Prostate gland (tissue), 2 donors: ENCODE results near the gene LIPN. TPM values are rescaled to one million over a fixed set of nuclear protein-coding genes. Genes with fewer than 3 reads are reported as not detected.

Experiments used
- DNase-seq: peaks from one replicate; pipeline ENCODE4 v3.0.0-alpha.2; 2019; ENCODE audit warnings: low spot score
- H3K27ac ChIP-seq, 2 donors: fragments of 200-600 bp; sonication (generic); 2 replicates each; pipeline ENCODE4 v1.5.1; 2017 to 2019
- H3K27me3 ChIP-seq: fragments of 200-600 bp; sonication (generic); replicated peaks from 2 replicates; pipeline ENCODE4 v1.5.1; 2019; ENCODE audit not compliant: insufficient read depth
- H3K36me3 ChIP-seq, 2 donors: fragments of 200-600 bp; sonication (generic); 1 replicate in 1 of 2; 2 replicates in 1 of 2; pipeline versions ENCODE4 v1.5.1 to v1.8.1; 2017 to 2019
- H3K4me1 ChIP-seq: fragments of 200-600 bp; sonication (generic); replicated peaks from 2 replicates; pipeline ENCODE4 v1.5.1; 2019
- H3K4me3 ChIP-seq, 2 donors: fragments of 200-600 bp; sonication (generic); 2 replicates each; pipeline ENCODE4 v1.5.1; 2017 to 2019
- H3K9me3 ChIP-seq: fragments of 200-600 bp; sonication (generic); 2 replicates; pipeline ENCODE4 v1.5.1; 2017
- CTCF ChIP-seq, 4 experiments: fragments of 200-600 bp in 2 of 4; fragments of 450-650 bp in 2 of 4; sonication (generic) in 2 of 4; IDR thresholded peaks; 1 replicate in 3 of 4; 2 replicates in 1 of 4; pipeline ENCODE4 v1.5.1; 2016 to 2019; ENCODE audit warnings: antibody characterized with exemption in 4 of 4, mild to moderate bottlenecking in 2 of 4, moderate library complexity in 2 of 4
- POLR2A ChIP-seq: fragments of 450-650 bp; IDR thresholded peaks from one replicate; pipeline ENCODE4 v1.6.1; 2016; ENCODE audit warnings: antibody characterized with exemption, mild to moderate bottlenecking
- POLR2AphosphoS5 ChIP-seq: sonication (generic); formaldehyde crosslinking; IDR thresholded peaks from one replicate; pipeline ENCODE4 v1.6.1; 2017; ENCODE audit warnings: antibody characterized with exemption
- WGBS: methylation state at CpG from one replicate; pipeline ENCODE4 v1.1.5; 2018; 5-methylcytosine and 5-hydroxymethylcytosine counted together
- intact Hi-C: fragments of 100-400 bp; cut with DNase I; formaldehyde crosslinking; loops from one replicate; pipeline ENCODE4 v1.14.2; 2022
- total RNA-seq, 2 donors: library from RNA; depleted of rRNA; stranded (reverse); fragments of >200 nt; gene quantifications; one replicate each; pipeline ENCODE4 v1.1.0, GENCODE V29; 2016

Gene LIPN
- total RNA-seq, 2 donors from 2014 or later, result not detected

- intact Hi-C loops, result no loop called here
- Histone ChIP-seq H3K9me3 (no peaks in the 10 kb centered on the region), H3K27ac (no peak overlapping the region), H3K4me3 (no peak overlapping the region), H3K27me3 (no peaks in the 10 kb centered on the region), H3K4me1 (no peaks in the 10 kb centered on the region), H3K36me3 (no peaks in the 10 kb centered on the region)
- DNase-seq, result no peak
- TF ChIP-seq POLR2AphosphoS5 (no peak), POLR2A (no peak)
- WGBS, result 85% methylated on average over 5 of the region's 5 CpGs
Measured at GRCh38 chr10:88787463-88787862, 27.6 kb downstream of the LIPN start.

- Histone ChIP-seq H3K27me3 (no peaks in the 10 kb centered on the region), H3K4me3 (no peak overlapping the region), H3K4me1 (no peaks in the 10 kb centered on the region), H3K27ac (no peak overlapping the region), H3K36me3 (no peaks in the 10 kb centered on the region), H3K9me3 (no peaks in the 10 kb centered on the region)
- intact Hi-C loops, result no loop called here
- DNase-seq, result no peak
- TF ChIP-seq POLR2AphosphoS5 (no peak), CTCF (IDR thresholded peaks at IDR 0.05) (no peak), POLR2A (no peak)
Measured at GRCh38 chr10:88788924-88789323, 29.1 kb downstream of the LIPN start.

DNA sequence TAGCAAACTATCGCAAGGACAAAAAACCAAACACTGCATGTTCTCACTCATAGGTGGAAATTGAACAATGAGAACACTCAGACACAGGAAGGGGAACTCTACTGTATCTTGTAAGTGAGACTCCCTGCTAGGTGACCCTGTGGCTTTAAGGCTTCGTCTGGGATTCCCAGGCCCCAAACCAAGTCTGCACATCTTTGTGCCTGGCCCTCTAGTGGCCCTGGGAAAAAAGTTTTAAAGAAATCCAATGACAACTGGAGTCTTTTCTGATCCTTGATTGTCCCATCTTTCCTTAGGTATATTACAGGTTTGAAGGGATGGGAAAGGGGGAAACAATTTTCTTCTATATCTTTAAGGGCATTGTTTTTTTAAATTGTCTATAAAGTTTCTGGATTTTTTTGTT, 32.1 kb downstream of the LIPN start:
- Histone ChIP-seq H3K27me3 (no peaks in the 10 kb centered on the region), H3K9me3 (no peaks in the 10 kb centered on the region), H3K4me1 (no peaks in the 10 kb centered on the region), H3K36me3 (no peaks in the 10 kb centered on the region), H3K27ac (no peak overlapping the region), H3K4me3 (no peak overlapping the region)
- 56% methylated on average over 2 of the region's 2 CpGs for WGBS
- no peak for DNase-seq
- TF ChIP-seq POLR2AphosphoS5, result no peak
- TF ChIP-seq CTCF (IDR thresholded peaks at IDR 0.05), result peak in 1 of 4 experiments; percentile 17
- TF ChIP-seq POLR2A, result no peak
- intact Hi-C loops, result no loop called here

- Histone ChIP-seq H3K4me1 (no peaks in the 10 kb centered on the region), H3K27ac (no peak overlapping the region), H3K36me3 (no peaks in the 10 kb centered on the region), H3K4me3 (no peak overlapping the region), H3K9me3 (no peaks in the 10 kb centered on the region), H3K27me3 (no peaks in the 10 kb centered on the region)
- TF ChIP-seq CTCF (IDR thresholded peaks at IDR 0.05), result no peak
- no peak for TF ChIP-seq POLR2AphosphoS5
- TF ChIP-seq POLR2A, result no peak
- intact Hi-C loops, result no loop called here
- 84% methylated on average over 4 of the region's 4 CpGs for WGBS
- DNase-seq, result no peak
Measured at GRCh38 chr10:88792661-88793060, 32.8 kb downstream of the LIPN start.

GRCh38 chr10:88793712-88794299, 34.0 kb downstream of the LIPN start:
- Histone ChIP-seq H3K27me3 (no peaks in the 10 kb centered on the region), H3K36me3 (no peaks in the 10 kb centered on the region), H3K4me1 (no peaks in the 10 kb centered on the region), H3K27ac (no peak overlapping the region), H3K9me3 (no peaks in the 10 kb centered on the region), H3K4me3 (no peak overlapping the region)
- TF ChIP-seq POLR2A, result no peak
- TF ChIP-seq CTCF (IDR thresholded peaks at IDR 0.05), result no peak
- no peak for TF ChIP-seq POLR2AphosphoS5
- intact Hi-C loops, result no loop called here
- WGBS, result 47% methylated on average over 2 of the region's 2 CpGs
- DNase-seq, result no peak
